OCI-LY3 (cell line): Measurements from ENCODE around the gene SYNE2.
"Not testable (repeated sequence)": the region's sequence is repeated elsewhere in the genome, so short reads cannot be mapped to it uniquely, and the experiment has no call there.

Source experiments
- H2AFZ ChIP-seq: fragments of 200-600, 300-600 bp; shearing (Covaris generic); 2 replicates; pipeline ENCODE4 v1.6.0; 2014; ENCODE audit warnings: antibody characterized with exemption, low read depth, low read length
- H3K27ac ChIP-seq: fragments of 200-600, 300-600 bp; sonication (generic); 2 replicates; pipeline ENCODE4 v1.5.1; 2014; ENCODE audit warnings: mild to moderate bottlenecking, low read length, moderate library complexity, mixed read lengths
- H3K27me3 ChIP-seq: fragments of 200-600, 300-600 bp; sonication (generic); 2 replicates; pipeline ENCODE4 v1.6.1; 2014; ENCODE audit warnings: low read depth, low read length, mixed read lengths
- H3K36me3 ChIP-seq: fragments of 200-600, 300-600 bp; sonication (generic); replicated peaks from 2 replicates; pipeline ENCODE3; 2014; ENCODE audit warnings: low read depth, low read length, mixed read lengths
- H3K4me1 ChIP-seq: fragments of 300-600, 200-600 bp; sonication (generic); 2 replicates; pipeline ENCODE4 v1.6.1; 2014; ENCODE audit warnings: low read length, mixed read lengths
- H3K4me2 ChIP-seq: fragments of 200-600, 300-600 bp; sonication (generic); 2 replicates; pipeline ENCODE4 v1.6.1; 2014; ENCODE audit warnings: low read length, mixed read lengths
- H3K4me3 ChIP-seq: fragments of 300-600, 200-600 bp; sonication (generic); 2 replicates; pipeline ENCODE4 v1.5.1; 2014; ENCODE audit warnings: antibody characterized with exemption, mild to moderate bottlenecking, low read length, moderate library complexity
- H3K79me2 ChIP-seq: fragments of 300-600, 200-600 bp; shearing (Covaris generic); 2 replicates; pipeline ENCODE4 v1.6.1; 2014; ENCODE audit warnings: mild to moderate bottlenecking, low read length, mixed read lengths
- H3K9ac ChIP-seq: fragments of 300-600, 200-600 bp; shearing (Covaris generic); 2 replicates; pipeline ENCODE4 v1.6.0; 2014; ENCODE audit warnings: mild to moderate bottlenecking, low read length, moderate library complexity
- H3K9me3 ChIP-seq: fragments of 200-600, 300-600 bp; shearing (Covaris generic); 2 replicates; pipeline ENCODE4 v1.6.1; 2014; ENCODE audit warnings: low read length, mixed read lengths; ENCODE audit not compliant: insufficient read depth
- H4K20me1 ChIP-seq: fragments of 200-600, 300-600 bp; sonication (generic); 2 replicates; pipeline ENCODE4 v1.6.1; 2016; ENCODE audit warnings: low read length, mixed read lengths; ENCODE audit not compliant: insufficient read depth
- EZH2phosphoT487 ChIP-seq: fragments of 200-600 bp; shearing (Covaris generic); IDR thresholded peaks from 2 replicates; pipeline ENCODE4 v1.6.1; 2018; ENCODE audit warnings: antibody characterized with exemption, mixed run types, low read depth
- TF ChIP-seq, protein P1 (sequence below): fragments of 200-600, 300-600 bp; sonication (generic); IDR thresholded peaks from 2 replicates; pipeline ENCODE4 v1.5.1; 2014; ENCODE audit warnings: antibody characterized with exemption, low read length, low read depth

The SYNE2 gene

GRCh38 chr14:64114166-64114565, 261.4 kb downstream of the SYNE2 start:
- no peaks in the 10 kb centered on the region for H3K9me3 ChIP-seq
- H3K4me3 ChIP-seq, result no peak overlapping the region
- H3K4me1 ChIP-seq, result peaks cover 6% of the 10 kb centered on the region; the same call in 1 of the 2 replicates
- no peaks in the 10 kb centered on the region for H3K27me3 ChIP-seq
- H2AFZ ChIP-seq, result no peak overlapping the region
- no peaks in the 10 kb centered on the region for H3K79me2 ChIP-seq
- H3K9ac ChIP-seq, result no peak overlapping the region
- H4K20me1 ChIP-seq, result no peaks in the 10 kb centered on the region
- no peak overlapping the region for H3K4me2 ChIP-seq
- no peaks in the 10 kb centered on the region for H3K36me3 ChIP-seq
- TF ChIP-seq, protein P1, sequence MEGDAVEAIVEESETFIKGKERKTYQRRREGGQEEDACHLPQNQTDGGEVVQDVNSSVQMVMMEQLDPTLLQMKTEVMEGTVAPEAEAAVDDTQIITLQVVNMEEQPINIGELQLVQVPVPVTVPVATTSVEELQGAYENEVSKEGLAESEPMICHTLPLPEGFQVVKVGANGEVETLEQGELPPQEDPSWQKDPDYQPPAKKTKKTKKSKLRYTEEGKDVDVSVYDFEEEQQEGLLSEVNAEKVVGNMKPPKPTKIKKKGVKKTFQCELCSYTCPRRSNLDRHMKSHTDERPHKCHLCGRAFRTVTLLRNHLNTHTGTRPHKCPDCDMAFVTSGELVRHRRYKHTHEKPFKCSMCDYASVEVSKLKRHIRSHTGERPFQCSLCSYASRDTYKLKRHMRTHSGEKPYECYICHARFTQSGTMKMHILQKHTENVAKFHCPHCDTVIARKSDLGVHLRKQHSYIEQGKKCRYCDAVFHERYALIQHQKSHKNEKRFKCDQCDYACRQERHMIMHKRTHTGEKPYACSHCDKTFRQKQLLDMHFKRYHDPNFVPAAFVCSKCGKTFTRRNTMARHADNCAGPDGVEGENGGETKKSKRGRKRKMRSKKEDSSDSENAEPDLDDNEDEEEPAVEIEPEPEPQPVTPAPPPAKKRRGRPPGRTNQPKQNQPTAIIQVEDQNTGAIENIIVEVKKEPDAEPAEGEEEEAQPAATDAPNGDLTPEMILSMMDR, result no peak
- no peak for TF ChIP-seq EZH2phosphoT487
- H3K27ac ChIP-seq, result no peak overlapping the region

DNA sequence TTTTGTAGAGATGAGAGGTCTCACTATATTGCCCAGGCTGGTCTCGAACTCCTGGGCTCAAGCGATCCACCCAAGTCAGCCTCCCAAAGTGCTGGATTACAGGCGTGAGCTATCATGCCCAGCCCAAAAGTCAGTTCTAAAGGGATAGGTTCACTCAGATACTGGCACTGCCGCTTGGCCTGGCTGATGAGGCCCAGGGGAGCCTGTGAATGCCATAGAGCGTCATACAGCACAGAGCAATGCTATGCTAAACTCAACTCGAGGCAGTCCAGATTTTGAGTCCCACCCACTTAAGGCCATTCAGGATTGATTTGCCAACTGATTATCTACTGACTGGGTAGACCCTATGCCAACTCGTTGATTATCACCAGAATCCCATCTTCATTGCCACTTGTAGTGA, 262.0 kb downstream of the SYNE2 start:
- H4K20me1 ChIP-seq, result no peaks in the 10 kb centered on the region
- H3K79me2 ChIP-seq, result no peaks in the 10 kb centered on the region
- H3K4me1 ChIP-seq, result peaks cover 6% of the 10 kb centered on the region; the same call in 1 of the 2 replicates
- no peak overlapping the region for H3K9ac ChIP-seq
- no peaks in the 10 kb centered on the region for H3K36me3 ChIP-seq
- no peak overlapping the region for H3K4me2 ChIP-seq
- no peak overlapping the region for H2AFZ ChIP-seq
- H3K27ac ChIP-seq, result no peak overlapping the region
- no peaks in the 10 kb centered on the region for H3K27me3 ChIP-seq
- no peak overlapping the region for H3K4me3 ChIP-seq
- no peaks in the 10 kb centered on the region for H3K9me3 ChIP-seq
- no peak for TF ChIP-seq EZH2phosphoT487
- TF ChIP-seq, protein P1, result no peak

DNA sequence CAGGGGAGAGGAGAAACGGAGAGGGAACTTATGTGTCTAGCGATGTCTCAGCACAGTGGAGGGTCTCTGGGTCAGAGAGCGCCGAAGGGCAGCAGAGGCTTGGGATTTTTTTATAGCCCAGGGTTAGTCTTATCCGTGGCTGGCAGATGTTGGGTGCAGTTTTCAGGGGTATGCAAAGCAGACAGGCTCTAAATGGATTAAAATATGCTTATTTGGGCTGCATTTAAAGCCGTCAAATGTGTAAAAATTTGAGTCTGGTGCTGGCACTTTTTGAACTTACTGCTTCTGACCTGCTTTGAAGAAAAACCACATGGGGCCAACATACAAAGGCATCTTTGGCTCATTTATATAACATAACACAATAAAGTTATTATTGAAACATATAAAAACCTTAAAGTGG, 262.6 kb downstream of the SYNE2 start:
- Histone ChIP-seq H3K4me1 (peaks cover 6% of the 10 kb centered on the region; the same call in 1 of the 2 replicates), H3K4me2 (no peak overlapping the region), H3K9ac (no peak overlapping the region), H3K27me3 (no peaks in the 10 kb centered on the region), H3K79me2 (no peaks in the 10 kb centered on the region), H4K20me1 (no peaks in the 10 kb centered on the region), H3K36me3 (no peaks in the 10 kb centered on the region), H3K4me3 (no peak overlapping the region), H2AFZ (no peak overlapping the region), H3K9me3 (no peaks in the 10 kb centered on the region), H3K27ac (no peak overlapping the region)
- TF ChIP-seq, protein P1, result no peak
- TF ChIP-seq EZH2phosphoT487, result no peak

DNA sequence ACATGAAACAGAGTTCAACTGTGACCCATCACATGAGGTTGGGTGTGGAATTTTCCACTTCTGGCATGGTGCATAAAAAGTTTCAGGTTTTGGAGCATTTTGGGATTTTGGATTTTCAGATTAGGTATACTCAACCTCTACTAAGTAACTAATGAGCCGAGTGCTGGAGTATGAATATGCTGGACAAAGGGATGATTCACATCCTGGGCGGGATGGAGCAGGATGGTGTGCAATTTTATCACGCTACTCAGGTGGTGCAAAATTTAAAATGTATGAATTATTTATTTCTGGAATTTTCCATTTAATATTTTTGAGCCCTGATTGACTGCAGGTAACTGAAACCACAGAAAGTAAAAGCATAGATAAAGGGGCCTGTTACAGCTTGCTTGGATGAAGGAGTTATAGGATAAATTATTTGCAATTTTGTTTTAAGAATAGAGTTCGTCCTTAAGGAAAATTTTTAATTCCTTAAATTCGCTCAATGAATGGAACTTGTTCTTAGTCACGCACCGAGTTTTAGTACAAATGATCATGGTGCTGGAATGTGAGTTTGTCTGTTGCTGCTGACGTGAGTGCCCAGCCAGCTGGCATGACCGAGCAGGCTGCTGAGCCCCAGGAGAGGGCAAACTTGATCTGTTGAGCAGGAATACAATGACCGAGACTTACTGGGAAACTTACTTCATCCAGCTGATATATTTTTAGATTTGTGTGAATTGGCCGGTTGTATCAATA, 265.0 kb downstream of the SYNE2 start:
- Histone ChIP-seq H3K9ac (no peak overlapping the region), H3K4me2 (no peak overlapping the region), H3K4me1 (peaks cover 6% of the 10 kb centered on the region; the same call in 1 of the 2 replicates), H3K36me3 (no peaks in the 10 kb centered on the region), H3K79me2 (no peaks in the 10 kb centered on the region), H3K4me3 (no peak overlapping the region), H2AFZ (no peak overlapping the region), H3K27me3 (no peaks in the 10 kb centered on the region), H4K20me1 (no peaks in the 10 kb centered on the region), H3K9me3 (no peaks in the 10 kb centered on the region), H3K27ac (no peak overlapping the region)
- TF ChIP-seq, protein P1, result no peak

- H4K20me1 ChIP-seq, H3K27me3 ChIP-seq, H2AFZ ChIP-seq, H3K4me3 ChIP-seq, H3K27ac ChIP-seq, H3K9ac ChIP-seq, H3K9me3 ChIP-seq, H3K4me2 ChIP-seq, H3K79me2 ChIP-seq, H3K4me1 ChIP-seq, H3K36me3 ChIP-seq: not testable (repeated sequence)
Observed at GRCh38 chr14:64118403-64118742, 265.6 kb downstream of the SYNE2 start.
